GM21825 (cell line): Measurements from ENCODE around the gene ACOT11.

ENCODE experiments used
- ATAC-seq: cut with Tn5 transposase; IDR thresholded peaks from one replicate; pipeline ENCODE4 v1.9.1; 2021; ENCODE audit warnings: mild to moderate bottlenecking, moderate library complexity; ENCODE audit not compliant: unreplicated experiment

Gene ACOT11

GRCh38 chr1:54583871-54584270, 35.8 kb downstream of the ACOT11 start:
- no peak for ATAC-seq

GRCh38 chr1:54584575-54584974, 36.5 kb downstream of the ACOT11 start:
- ATAC-seq, result no peak

DNA sequence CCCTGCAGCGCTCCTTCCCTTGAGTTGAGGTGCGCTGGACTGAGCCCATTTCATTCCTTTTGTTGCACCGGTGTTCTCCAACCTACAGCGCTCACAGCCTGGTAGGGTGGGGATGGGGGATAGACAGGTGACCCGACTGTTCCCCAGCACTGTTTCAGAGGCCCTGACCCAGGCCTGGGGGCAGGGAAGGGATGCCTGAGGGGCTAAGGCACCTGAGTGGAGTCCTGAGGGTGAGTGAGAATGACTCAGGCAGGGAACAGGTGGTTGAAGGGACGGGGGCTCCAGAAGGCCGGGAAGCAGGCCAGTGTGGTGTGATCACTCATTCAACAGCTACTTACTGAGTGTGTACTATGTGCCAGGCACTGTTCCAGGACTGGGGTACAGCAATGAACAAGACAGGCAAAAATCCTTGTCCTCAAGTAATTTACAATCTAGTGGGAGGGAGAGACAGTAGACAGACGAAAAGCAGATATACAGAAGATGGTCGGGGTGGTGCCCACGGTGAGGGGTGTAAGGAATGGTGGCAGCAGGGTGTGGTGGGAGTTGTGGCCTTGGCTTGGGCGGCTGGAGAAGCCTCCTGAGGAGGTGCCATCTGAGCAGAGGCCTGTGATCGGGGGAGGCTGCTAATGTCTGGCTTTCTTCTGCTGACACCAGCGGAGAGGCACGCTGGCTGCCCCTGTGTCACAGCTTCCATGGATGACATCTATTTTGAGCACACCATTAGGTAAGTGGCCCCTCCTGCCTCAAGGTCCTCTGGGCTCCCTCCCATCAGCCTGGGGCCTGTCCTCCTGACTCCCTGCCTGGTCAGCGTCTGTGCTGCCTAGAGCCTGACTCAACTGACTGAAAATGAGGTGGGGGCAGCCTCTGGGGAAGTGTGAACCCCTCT, 37.4 kb downstream of the ACOT11 start:
- no peak for ATAC-seq

- ATAC-seq, result no peak
Observed at GRCh38 chr1:54588377-54588776, 40.3 kb downstream of the ACOT11 start.

DNA sequence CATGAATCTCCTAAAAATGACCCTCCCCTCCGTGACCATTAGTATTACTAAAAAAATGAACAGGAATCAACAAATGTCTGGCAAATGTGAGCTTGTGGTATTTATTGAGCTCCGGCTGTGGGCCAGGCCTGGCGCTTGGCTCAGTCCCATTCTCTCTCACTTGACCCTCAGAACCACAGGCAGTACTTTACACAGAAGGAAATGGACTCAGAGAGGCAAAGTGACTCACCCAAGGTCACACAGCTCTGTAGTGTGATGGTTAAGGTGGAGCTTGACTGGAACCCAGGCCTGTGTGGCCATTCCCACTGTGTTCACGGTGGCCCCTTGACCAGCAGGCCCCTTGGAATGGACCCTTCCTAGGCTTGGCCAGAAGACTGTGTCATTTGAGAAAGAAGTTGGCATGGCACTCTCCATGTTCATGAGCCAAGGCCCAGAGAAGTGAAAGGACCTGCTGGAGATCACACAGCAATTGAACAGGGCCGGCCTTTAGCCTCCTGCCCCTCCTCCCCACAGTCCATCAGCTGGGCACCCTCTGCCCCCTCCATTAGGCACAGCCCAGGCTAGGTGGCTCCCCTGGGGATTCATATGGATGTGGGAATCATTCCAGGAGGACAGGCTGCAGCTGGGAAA, 43.2 kb downstream of the ACOT11 start:
- ATAC-seq, result no peak

GRCh38 chr1:54593571-54594160, 45.6 kb downstream of the ACOT11 start:
- no peak for ATAC-seq

GRCh38 chr1:54594463-54594862, 46.4 kb downstream of the ACOT11 start:
- ATAC-seq, result no peak

GRCh38 chr1:54595956-54596498, 48.0 kb downstream of the ACOT11 start:
- no peak for ATAC-seq

GRCh38 chr1:54596756-54597155, 48.7 kb downstream of the ACOT11 start:
- no peak for ATAC-seq

- no peak for ATAC-seq
Observed at GRCh38 chr1:54597455-54598030, 49.5 kb downstream of the ACOT11 start.

- ATAC-seq, result no peak
Observed at GRCh38 chr1:54599211-54599823, 51.3 kb downstream of the ACOT11 start.

- no peak for ATAC-seq
Observed at GRCh38 chr1:54600947-54601721, 53.1 kb downstream of the ACOT11 start.

DNA sequence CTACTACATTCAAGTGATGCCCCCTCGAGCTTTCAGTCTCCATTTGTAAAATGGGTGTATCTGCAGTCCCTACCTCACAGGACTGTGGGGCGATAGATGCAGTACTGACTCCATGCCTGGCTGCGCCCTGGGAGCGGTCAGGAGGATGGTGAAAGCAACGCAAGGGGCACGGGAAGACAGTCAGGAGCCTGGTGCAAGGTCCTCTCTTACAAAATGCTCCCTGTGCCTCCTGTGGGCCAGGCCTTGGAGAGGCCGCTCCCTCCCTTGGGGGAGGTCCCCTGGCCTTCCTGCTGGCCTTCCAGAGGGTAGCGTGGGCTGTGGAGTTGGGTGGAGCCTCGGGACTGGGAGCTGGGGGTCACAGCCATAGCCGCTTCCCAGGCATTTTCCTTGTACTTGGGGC, 53.7 kb downstream of the ACOT11 start:
- no peak for ATAC-seq

DNA sequence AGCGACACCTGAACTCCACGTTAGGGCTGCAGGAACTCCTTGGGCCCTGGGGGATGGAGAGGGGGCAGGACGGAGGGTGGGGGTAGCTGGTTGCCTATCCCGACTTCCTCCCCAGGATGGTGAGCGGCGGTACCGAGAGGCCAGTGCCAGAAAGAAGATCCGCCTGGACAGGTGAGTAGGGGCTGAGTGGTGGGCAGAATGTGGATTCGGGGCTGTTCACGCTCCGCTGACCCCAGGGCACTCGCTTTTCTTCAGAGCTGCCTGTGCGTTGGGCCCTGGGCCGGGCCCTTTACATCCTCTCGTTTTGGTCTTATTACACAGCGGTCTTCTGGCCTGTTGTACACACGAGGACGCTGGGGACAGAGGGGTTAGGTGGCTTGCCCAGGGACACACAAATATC, 54.5 kb downstream of the ACOT11 start:
- no peak for ATAC-seq

DNA sequence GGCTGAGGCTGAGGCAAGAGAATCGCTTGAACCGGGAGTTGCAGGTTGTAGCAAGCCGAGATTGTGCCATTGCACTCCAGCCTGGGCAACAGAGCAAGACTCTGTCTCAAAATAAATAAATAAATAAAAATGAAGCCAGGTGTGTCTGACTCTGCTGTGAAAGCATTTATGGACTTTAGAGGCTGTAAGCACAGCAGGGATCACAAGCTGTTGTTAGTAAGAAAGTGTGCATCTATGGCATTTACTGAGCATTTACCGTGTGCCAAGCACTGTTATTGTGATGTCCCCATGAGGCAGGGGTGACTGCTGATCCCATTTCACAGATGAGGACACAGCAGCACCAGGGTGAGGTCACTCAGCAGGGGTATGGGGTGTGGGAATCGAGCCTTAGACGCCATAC, 55.2 kb downstream of the ACOT11 start:
- no peak for ATAC-seq

GRCh38 chr1:54604051-54604450, 56.0 kb downstream of the ACOT11 start:
- ATAC-seq, result no peak

- no peak for ATAC-seq
Observed at GRCh38 chr1:54604572-54605370, 56.7 kb downstream of the ACOT11 start.

GRCh38 chr1:54606096-54606989, 58.3 kb downstream of the ACOT11 start:
- no peak for ATAC-seq
